Superior temporal gyrus (tissue), 1 donor: ENCODE measurements around the gene FNDC1.
"Not testable (repeated sequence)": the region's sequence is repeated elsewhere in the genome, so short reads cannot be mapped to it uniquely, and the experiment has no call there.

Experiments used
- DNase-seq: peaks from one replicate; pipeline ENCODE4 v3.0.0-alpha.2; 2016; ENCODE audit errors: extremely low spot score

The FNDC1 gene

GRCh38 chr6:159169193-159169555 is at the start of gene FNDC1:
TSS of gene FNDC1 (plus strand) at chr6:159169400. CDS start at chr6:159169597, 197 bp downstream.
- DNase-seq = no peak

GRCh38 chr6:159119791-159120190 is 49.4 kb upstream of the FNDC1 start:
- DNase-seq = no peak

DNA sequence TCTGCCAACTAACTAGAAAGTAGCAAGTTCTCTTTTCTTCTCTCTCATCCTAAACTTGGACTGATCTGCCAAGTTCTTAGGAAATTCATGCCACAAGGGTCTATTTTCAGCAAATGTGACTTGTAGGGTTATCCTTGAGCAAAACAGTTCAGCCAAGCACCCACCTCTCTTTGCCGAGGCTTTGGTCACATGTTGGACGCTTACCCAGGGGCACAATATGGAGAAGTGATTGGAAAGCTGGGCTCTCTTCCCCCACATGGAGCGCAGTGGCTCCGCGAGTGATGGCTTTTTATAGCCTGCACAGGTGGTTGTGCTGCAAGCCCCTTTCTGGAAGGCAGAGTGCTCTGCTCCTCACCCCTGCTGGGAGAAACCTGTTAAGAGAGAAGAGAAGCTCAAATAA is 47.7 kb upstream of the FNDC1 start:
- no peak for DNase-seq

- DNase-seq = no peak
Observed at GRCh38 chr6:159122453-159122852, 46.7 kb upstream of the FNDC1 start.

DNA sequence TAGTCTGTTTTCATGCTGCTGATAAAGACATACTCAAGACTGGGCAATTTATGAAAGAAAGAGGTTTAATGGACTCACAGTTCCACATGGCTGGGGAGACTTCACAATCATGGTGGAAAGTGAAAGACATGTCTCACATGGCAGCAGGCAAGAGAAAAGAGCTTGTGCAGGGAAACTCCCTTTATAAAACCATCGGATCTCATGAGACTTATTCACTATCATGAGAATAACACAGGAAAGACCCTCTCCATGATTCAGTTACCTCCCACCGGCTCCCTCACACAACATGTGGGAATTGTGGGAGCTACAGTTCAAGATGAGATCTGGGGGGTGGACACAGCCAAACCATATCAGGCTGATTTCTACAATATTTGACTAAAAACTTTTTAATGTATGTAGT is 45.4 kb upstream of the FNDC1 start:
- not testable (repeated sequence) for DNase-seq

- DNase-seq = no peak
Observed at GRCh38 chr6:159125014-159125609, 44.1 kb upstream of the FNDC1 start.

DNA sequence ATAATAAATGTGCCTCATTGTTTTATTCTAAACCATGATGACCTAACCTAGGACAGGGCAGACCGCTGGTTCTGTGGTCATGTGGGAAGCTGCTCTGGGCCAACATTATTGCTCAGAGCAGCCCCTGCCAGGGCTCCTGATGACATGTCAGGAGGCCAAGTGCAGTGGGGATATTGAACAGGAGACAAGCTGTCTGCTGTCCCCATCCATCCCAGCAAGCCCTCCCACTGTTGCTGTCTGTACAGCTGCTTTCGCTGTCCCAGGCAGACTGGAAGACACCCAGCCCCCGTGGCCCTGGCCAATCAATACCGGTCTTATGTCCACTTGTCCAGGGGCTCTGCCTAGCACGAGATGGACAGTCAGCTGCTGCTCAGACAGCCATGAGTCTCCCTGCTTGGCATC is 43.2 kb upstream of the FNDC1 start:
- peak; percentile 93 for DNase-seq

DNA sequence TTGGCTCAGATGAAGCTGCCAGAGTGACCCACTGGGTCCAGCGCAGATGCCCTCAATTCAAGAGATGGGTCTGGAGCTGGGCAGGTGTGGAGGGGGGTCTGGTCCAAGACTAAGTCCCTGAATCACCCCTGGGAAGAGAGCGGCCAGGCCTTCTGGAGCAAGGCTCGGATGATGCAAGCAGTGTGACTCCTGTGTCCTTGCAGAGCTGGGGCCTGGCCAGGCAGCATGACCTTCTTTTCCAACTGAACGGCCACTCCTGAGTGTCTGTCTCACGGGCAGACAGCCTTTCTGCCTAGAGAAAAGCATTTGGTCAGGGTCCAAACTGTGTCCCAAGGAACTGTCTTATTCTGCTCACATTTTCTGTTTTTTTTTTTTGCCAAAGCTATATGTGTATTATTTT is 42.6 kb upstream of the FNDC1 start:
- DNase-seq = no peak

DNA sequence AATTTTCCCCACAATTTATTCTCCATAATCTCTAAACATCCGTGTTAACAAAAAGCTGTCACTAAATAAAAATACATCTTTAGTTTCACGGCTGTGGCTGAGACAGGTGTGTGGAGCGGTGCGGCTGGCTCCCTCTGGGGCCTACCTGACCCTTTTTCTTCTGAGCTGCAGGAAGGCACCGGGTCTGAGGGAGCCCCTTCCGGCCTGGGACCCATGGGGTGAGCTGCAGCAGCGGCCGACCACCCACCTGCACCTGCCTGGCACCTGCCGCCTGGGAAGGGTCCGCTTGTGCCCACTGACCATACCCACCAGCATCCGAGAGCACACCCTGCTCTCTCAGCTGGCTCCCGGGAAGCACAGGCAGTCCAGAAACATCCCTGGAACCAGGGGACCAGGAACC is 41.5 kb upstream of the FNDC1 start:
- DNase-seq = no peak

GRCh38 chr6:159128978-159129377 is 40.2 kb upstream of the FNDC1 start:
- no peak for DNase-seq

DNA sequence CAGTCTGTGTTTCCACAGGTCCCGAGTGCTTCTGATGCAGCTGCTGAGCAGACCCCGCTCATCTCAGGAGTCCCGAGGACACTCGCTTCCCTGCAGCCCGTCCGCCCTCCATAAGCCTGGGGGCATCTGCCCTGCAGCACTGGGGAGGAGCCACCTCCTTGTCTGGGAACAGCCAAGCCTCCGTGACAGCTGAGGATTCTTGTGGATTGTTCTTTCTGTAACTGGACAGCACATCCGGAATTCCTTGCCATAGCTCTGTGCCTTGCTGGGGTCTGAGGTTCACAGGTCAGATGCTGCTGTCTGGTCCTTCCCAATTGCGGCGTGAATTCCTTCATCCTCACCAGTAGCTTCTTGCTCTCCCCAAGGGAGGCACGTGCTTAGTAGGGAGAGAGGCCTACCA is 38.4 kb upstream of the FNDC1 start:
- DNase-seq = no peak

GRCh38 chr6:159131709-159132108 is 37.5 kb upstream of the FNDC1 start:
- no peak for DNase-seq

DNA sequence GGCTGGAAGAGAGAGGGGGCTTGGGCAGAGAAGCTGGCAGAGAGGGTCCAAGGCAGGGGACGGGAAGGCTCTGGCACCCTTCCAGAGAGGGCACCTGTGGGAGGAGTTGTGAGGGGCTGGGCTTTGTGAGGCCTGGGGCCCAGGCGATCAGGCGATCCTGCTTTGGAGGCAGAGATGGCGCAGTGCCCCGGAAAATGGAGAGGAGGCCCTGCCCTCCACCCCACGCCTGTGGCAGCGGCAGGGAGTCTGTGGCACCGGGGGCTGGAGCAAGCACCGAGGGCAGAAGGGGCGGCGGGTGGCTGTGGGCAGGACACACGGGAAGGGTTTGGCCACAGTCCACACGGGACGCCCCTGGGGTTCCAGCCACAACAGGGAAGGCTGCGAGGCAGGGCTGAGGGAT is 36.5 kb upstream of the FNDC1 start:
- no peak for DNase-seq

- DNase-seq = peak; percentile 95
Observed at GRCh38 chr6:159134701-159135364, 34.4 kb upstream of the FNDC1 start.

GRCh38 chr6:159137676-159138075 is 31.5 kb upstream of the FNDC1 start:
- no peak for DNase-seq

- no peak for DNase-seq
Observed at GRCh38 chr6:159142531-159142930, 26.7 kb upstream of the FNDC1 start.

GRCh38 chr6:159148641-159149040 is 20.6 kb upstream of the FNDC1 start:
- DNase-seq = no peak

GRCh38 chr6:159149641-159150040 is 19.6 kb upstream of the FNDC1 start:
- no peak for DNase-seq

GRCh38 chr6:159151266-159151855 is 17.8 kb upstream of the FNDC1 start:
- DNase-seq = peak; percentile 71

GRCh38 chr6:159152041-159152440 is 17.2 kb upstream of the FNDC1 start:
- DNase-seq = no peak

DNA sequence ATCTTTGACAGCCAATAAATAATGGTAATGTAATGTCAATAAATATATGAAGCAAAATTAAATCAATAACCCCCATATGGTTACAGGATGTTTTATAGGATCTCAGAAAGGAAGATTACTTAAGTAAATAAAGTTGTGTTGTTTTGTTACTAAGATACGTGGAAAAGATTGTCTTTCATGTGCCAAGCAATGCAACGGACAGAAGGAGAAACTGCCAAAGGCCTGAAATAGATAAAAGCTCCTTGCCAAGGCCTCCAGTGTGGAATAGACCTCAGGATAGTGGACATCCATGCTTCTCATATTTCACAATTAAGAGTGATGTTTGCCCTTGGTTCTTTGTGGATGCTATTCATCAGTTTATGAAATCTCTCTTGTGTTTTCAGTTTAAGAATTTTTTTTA is 16.4 kb upstream of the FNDC1 start:
- DNase-seq = no peak

DNA sequence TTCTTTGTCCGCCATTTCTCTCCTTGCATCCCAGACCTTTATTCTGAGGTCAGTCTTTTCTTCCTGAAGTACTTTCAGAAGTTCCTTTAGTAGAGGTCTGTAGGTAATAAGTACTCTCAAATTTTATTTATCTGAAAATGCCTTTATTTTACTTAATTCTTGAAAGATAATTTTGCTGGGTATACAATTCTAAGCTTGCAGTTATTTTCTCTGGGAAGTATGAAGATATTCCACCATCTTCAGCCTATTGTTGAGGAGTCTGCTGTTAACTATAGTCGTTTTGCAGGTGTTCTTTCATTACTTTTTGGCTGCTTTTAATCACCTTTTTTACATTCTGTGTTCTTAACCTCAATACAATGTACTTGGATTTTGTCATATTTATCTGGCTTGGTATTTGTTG is 13.5 kb upstream of the FNDC1 start:
- DNase-seq = no peak

GRCh38 chr6:159156089-159156488 is 13.1 kb upstream of the FNDC1 start:
- DNase-seq = no peak

DNA sequence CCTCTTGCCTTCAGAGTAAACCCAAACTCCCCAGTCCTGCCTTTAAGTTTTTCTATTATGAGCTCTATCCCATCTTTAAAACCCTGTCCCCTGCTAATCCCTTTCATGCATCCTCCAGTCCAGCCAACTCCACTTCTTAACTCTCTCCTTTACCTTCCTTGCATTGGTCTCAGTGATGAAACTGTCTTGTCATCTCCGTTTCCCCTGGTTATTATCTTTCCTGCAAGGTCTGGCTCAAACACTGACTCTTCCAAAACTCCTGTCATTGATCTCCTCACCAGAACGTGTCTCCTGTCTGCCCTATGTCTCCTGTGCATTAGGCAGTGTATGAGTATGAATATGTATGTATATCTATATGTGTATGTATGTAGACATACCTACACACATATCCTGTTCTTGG is 11.8 kb upstream of the FNDC1 start:
- no peak for DNase-seq
